CD14-positive monocyte (primary cell): ENCODE measurements around the gene APOC4. TPM values are rescaled to one million over a fixed set of nuclear protein-coding genes. Genes with fewer than 3 reads are reported as not detected.

Experiments used
- DNase-seq, 3 donors: peaks; one replicate each; pipeline ENCODE4 v3.0.0-alpha.2; 2011 to 2022
- H2AFZ ChIP-seq: 2 replicates; pipeline ENCODE4 v1.6.0; 2012; ENCODE audit warnings: mild to moderate bottlenecking, low read depth, low read length, inconsistent platforms; ENCODE audit not compliant: insufficient read depth, poor library complexity, severe bottlenecking
- H3K27ac ChIP-seq, 2 donors: 1 replicate in 1 of 2; 2 replicates in 1 of 2; pipeline ENCODE4 v1.5.1; 2012 to 2013; ENCODE audit warnings: low read length in 2 of 2, control low read depth in 1 of 2, inconsistent platforms in 1 of 2, low read depth in 1 of 2, mild to moderate bottlenecking in 1 of 2
- H3K27me3 ChIP-seq, 2 donors: one replicate each; pipeline versions ENCODE4 v1.6.0 to v1.6.1; 2011 to 2013; ENCODE audit warnings: low read length in 2 of 2; ENCODE audit not compliant: control insufficient read depth in 2 of 2, insufficient read depth in 2 of 2
- H3K36me3 ChIP-seq, 2 donors: replicated peaks in 1 of 2; 1 replicate in 1 of 2; 2 replicates in 1 of 2; pipeline versions ENCODE4 v1.5.1 to v1.6.1; 2012 to 2013; ENCODE audit warnings: low read length in 2 of 2, control low read depth in 1 of 2, inconsistent platforms in 1 of 2, mild to moderate bottlenecking in 1 of 2; ENCODE audit not compliant: insufficient read depth in 2 of 2, control insufficient read depth in 1 of 2
- H3K4me1 ChIP-seq, 2 donors: 1 replicate in 1 of 2; 2 replicates in 1 of 2; pipeline versions ENCODE4 v1.5.1 to v1.6.1; 2012 to 2013; ENCODE audit warnings: low read length in 2 of 2, control low read depth in 1 of 2, inconsistent platforms in 1 of 2, mild to moderate bottlenecking in 1 of 2, moderate library complexity in 1 of 2; ENCODE audit not compliant: insufficient read depth in 2 of 2, control insufficient read depth in 1 of 2
- H3K4me2 ChIP-seq: replicated peaks from 2 replicates; pipeline ENCODE3; 2012; ENCODE audit warnings: low read length, moderate library complexity, mild to moderate bottlenecking; ENCODE audit not compliant: poor library complexity, severe bottlenecking; ENCODE audit errors: extremely low read depth
- H3K4me3 ChIP-seq, 3 experiments: fragments of 200-600 bp in 1 of 3; sonication (generic) in 1 of 3; replicated peaks in 1 of 3; 1 replicate in 2 of 3; 2 replicates in 1 of 3; pipeline ENCODE4 v1.5.1; 2011 to 2013; ENCODE audit warnings: low read length in 3 of 3, mild to moderate bottlenecking in 3 of 3, control low read depth in 2 of 3, low read depth in 2 of 3, inconsistent platforms in 1 of 3, moderate library complexity in 1 of 3
- H3K79me2 ChIP-seq: 2 replicates; pipeline ENCODE4 v1.6.0; 2012; ENCODE audit warnings: mild to moderate bottlenecking, control low read depth, inconsistent platforms, low read length, moderate library complexity; ENCODE audit not compliant: insufficient read depth
- H3K9ac ChIP-seq: 2 replicates; pipeline ENCODE4 v1.6.0; 2017; ENCODE audit warnings: low read length, mild to moderate bottlenecking; ENCODE audit not compliant: insufficient read depth, poor library complexity, severe bottlenecking
- H3K9me3 ChIP-seq, 2 donors: replicated peaks in 1 of 2; 1 replicate in 1 of 2; 2 replicates in 1 of 2; pipeline versions ENCODE4 v1.5.1 to v1.6.1; 2012 to 2013; ENCODE audit warnings: low read length in 2 of 2, control low read depth in 1 of 2; ENCODE audit not compliant: control insufficient read depth in 1 of 2, insufficient read depth in 1 of 2
- H4K20me1 ChIP-seq: 2 replicates; pipeline ENCODE4 v1.6.0; 2012; ENCODE audit warnings: mild to moderate bottlenecking, low read length, control low read depth, moderate library complexity; ENCODE audit not compliant: insufficient read depth
- H3K27ac Mint-ChIP-seq, 7 donors: one replicate each; pipeline ENCODE4 v1.8.0; 2020; ENCODE audit warnings: mild to moderate bottlenecking in 7 of 7, mixed read lengths in 7 of 7, moderate library complexity in 6 of 7, inconsistent platforms in 2 of 7
- H3K27me3 Mint-ChIP-seq, 3 donors: one replicate each; pipeline ENCODE4 v1.8.0; 2021 to 2022; ENCODE audit warnings: low read depth in 3 of 3, mild to moderate bottlenecking in 3 of 3, mixed read lengths in 3 of 3, moderate library complexity in 3 of 3, inconsistent platforms in 1 of 3
- H3K36me3 Mint-ChIP-seq, 2 donors: one replicate each; pipeline ENCODE4 v1.8.0; 2020; ENCODE audit warnings: mixed read lengths in 2 of 2, inconsistent platforms in 1 of 2, mild to moderate bottlenecking in 1 of 2
- H3K4me1 Mint-ChIP-seq: one replicate; pipeline ENCODE4 v1.8.0; 2020; ENCODE audit warnings: mild to moderate bottlenecking, mixed read lengths
- H3K4me3 Mint-ChIP-seq, 2 donors: one replicate each; pipeline ENCODE4 v1.8.0; 2020; ENCODE audit warnings: mild to moderate bottlenecking in 2 of 2, mixed read lengths in 2 of 2, moderate library complexity in 1 of 2
- H3K9me3 Mint-ChIP-seq, 7 donors: one replicate each; pipeline ENCODE4 v1.8.0; 2020 to 2022; ENCODE audit warnings: mixed read lengths in 7 of 7, mild to moderate bottlenecking in 6 of 7, moderate library complexity in 6 of 7, inconsistent platforms in 2 of 7
- WGBS: methylation state at CpG from one replicate; pipeline ENCODE4 v1.1.5; 2013; ENCODE audit warnings: missing lambda C conversion rate; ENCODE audit not compliant: insufficient coverage; 5-methylcytosine and 5-hydroxymethylcytosine counted together
- intact Hi-C, 2 donors: fragments of 100-400 bp; cut with micrococcal nuclease; formaldehyde crosslinking; loops; one replicate each; pipeline versions ENCODE4 v1.15.0 to v1.15.1; 2023
- polyA plus RNA-seq, 3 donors: library from polyadenylated mRNA; depleted of rRNA in 1 of 3; unstranded in 2 of 3; stranded (reverse) in 1 of 3; fragments of 300-500 nt in 2 of 3; fragments of >200 nt in 1 of 3; fragmentation: Illumina TruSeq in 2 of 3; gene quantifications; 1 replicate in 2 of 3; 2 replicates in 1 of 3; pipeline ENCODE4 v1.2.3, GENCODE V29; 2012 to 2021
- TF ChIP-seq, protein P1 (sequence below): fragments of 200-600 bp; IDR thresholded peaks from one replicate; pipeline ENCODE4 v1.8.0; 2022; ENCODE audit warnings: antibody characterized with exemption, mild to moderate bottlenecking

Gene APOC4
- polyA plus RNA-seq, 3 donors: not detected

DNA sequence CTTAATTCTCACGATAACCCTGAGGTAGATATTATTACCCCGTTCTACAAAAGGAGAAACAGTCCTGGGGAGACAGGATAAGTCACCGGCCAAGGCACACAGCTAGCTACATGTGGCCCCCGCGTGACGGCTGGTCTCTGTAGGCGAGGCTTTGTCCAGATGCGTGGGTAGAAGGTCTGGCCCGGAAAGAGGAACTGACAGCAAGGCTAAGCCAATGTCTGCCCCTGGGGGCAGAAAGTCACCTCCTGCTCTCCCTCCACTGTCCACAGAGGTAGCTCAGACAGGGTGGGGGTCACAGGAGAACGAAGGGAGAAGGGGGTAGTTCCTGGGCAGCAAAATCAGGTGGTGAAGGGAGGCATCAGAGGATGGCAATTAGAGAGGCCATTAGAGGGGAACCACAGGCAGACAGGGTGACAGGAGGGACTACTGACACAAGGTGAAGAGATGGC is 1.8 kb downstream of the APOC4 start:
- Histone ChIP-seq H3K27ac (no peak overlapping the region), H3K9me3 (no peaks in the 10 kb centered on the region), H3K27me3 (no peaks in the 10 kb centered on the region), H2AFZ (peak overlapping the region; percentile 72), H3K79me2 (no peaks in the 10 kb centered on the region), H3K9ac (no peak overlapping the region), H3K36me3 (no peaks in the 10 kb centered on the region), H3K4me3 (no peak overlapping the region), H4K20me1 (no peaks in the 10 kb centered on the region), H3K4me2 (no peak overlapping the region), H3K4me1 (peaks cover 9 to 15% of the 10 kb centered on the region in 2 donors)
- H3K36me3 Mint-ChIP-seq: peaks cover 3 to 7% of the 10 kb centered on the region in 2 donors
- DNase-seq: peak; percentile 57 to 82 (median 65)
- peak overlapping the region in 1 of 2 donors; percentile 57 for H3K4me3 Mint-ChIP-seq
- H3K27ac Mint-ChIP-seq: peak overlapping the region in 6 of 7 donors; percentile 58 to 91 (median 81)
- TF ChIP-seq, protein P1, sequence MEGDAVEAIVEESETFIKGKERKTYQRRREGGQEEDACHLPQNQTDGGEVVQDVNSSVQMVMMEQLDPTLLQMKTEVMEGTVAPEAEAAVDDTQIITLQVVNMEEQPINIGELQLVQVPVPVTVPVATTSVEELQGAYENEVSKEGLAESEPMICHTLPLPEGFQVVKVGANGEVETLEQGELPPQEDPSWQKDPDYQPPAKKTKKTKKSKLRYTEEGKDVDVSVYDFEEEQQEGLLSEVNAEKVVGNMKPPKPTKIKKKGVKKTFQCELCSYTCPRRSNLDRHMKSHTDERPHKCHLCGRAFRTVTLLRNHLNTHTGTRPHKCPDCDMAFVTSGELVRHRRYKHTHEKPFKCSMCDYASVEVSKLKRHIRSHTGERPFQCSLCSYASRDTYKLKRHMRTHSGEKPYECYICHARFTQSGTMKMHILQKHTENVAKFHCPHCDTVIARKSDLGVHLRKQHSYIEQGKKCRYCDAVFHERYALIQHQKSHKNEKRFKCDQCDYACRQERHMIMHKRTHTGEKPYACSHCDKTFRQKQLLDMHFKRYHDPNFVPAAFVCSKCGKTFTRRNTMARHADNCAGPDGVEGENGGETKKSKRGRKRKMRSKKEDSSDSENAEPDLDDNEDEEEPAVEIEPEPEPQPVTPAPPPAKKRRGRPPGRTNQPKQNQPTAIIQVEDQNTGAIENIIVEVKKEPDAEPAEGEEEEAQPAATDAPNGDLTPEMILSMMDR: peak; percentile 13
- WGBS: 0% methylated on average over 5 of the region's 10 CpGs
- H3K9me3 Mint-ChIP-seq: no peaks in the 10 kb centered on the region
- intact Hi-C loops: no loop called here
- peaks cover 20% of the 10 kb centered on the region for H3K4me1 Mint-ChIP-seq
- H3K27me3 Mint-ChIP-seq: peaks cover 3 to 4% (median 3%) of the 10 kb centered on the region in 3 donors

DNA sequence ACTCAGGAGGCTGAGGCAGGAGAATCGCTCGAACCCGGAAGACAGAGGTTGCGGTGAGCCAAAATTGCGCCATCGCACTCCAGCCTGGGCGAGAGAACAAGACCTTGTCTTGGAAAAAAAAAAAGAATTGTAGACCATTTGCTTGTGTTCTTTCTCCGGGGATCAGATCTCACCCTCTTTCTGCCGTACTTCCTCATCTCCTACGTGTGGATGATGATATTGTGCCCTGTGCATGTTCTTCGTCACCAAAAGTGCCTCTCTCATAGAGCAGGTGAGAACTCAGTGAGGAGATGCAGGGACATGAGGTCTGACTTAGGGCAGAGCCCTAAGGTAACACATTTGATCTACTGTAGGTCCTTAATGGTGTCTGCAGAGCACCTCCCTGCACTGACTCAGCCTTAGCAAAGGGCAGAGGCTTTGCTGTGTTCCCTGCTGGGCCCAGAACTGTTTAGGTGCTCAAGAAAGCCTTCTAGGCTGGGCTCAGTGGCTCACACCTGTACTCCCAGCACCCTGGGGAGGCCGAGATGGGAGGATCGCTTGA is 5.1 kb downstream of the APOC4 start:
- no peak for DNase-seq
- Histone ChIP-seq H3K36me3 (peaks cover 10 to 13% of the 10 kb centered on the region in 2 donors), H3K27ac (no peak overlapping the region), H3K4me2 (no peak overlapping the region), H3K4me1 (peaks cover 9 to 15% of the 10 kb centered on the region in 2 donors), H4K20me1 (no peaks in the 10 kb centered on the region), H3K27me3 (no peaks in the 10 kb centered on the region), H3K4me3 (no peak overlapping the region), H3K79me2 (no peaks in the 10 kb centered on the region), H3K9me3 (no peaks in the 10 kb centered on the region), H2AFZ (no peak overlapping the region), H3K9ac (no peak overlapping the region)
- intact Hi-C loops: no loop called here
- H3K27ac Mint-ChIP-seq: peak overlapping the region; percentile 37 to 83 (median 74)
- no peak overlapping the region for H3K4me3 Mint-ChIP-seq
- no peaks in the 10 kb centered on the region for H3K9me3 Mint-ChIP-seq
- H3K4me1 Mint-ChIP-seq: peaks cover 17% of the 10 kb centered on the region
- H3K27me3 Mint-ChIP-seq: peaks cover 3 to 6% (median 3%) of the 10 kb centered on the region in 3 donors
- TF ChIP-seq, protein P1: no peak
- 78% methylated on average over 10 of the region's 13 CpGs for WGBS
- peaks cover 10 to 24% of the 10 kb centered on the region in 2 donors for H3K36me3 Mint-ChIP-seq
